ENCODE results near the gene TMEM62. TPM values are rescaled to one million over a fixed set of nuclear protein-coding genes. Genes with fewer than 3 reads are reported as not detected.

The TMEM62 gene

Small RNA genes within 50 kb of the gene (small RNA-seq; reads per million reads assigned to genes)
- gene AC068724.2 (ENCODE audit: insufficient read depth): not detected

All from mesendoderm (in vitro differentiated cells).